Fibroblast of lung (primary cell): Measurements from ENCODE around the gene PID1. TPM values are rescaled to one million over a fixed set of nuclear protein-coding genes. Genes with fewer than 3 reads are reported as not detected.

ENCODE experiments used
- DNase-seq, 2 donors: peaks; one replicate each; pipeline versions ENCODE4 v3.0.0 to v3.0.0-alpha.2; 2010; ENCODE audit warnings: low read depth in 2 of 2
- H2AFZ ChIP-seq: 2 replicates; pipeline ENCODE4 v1.5.1; 2012; ENCODE audit warnings: low read length, control low read depth, inconsistent platforms
- H3K27ac ChIP-seq: 2 replicates; pipeline ENCODE4 v1.5.1; 2011; ENCODE audit warnings: low read length, control low read depth; ENCODE audit not compliant: insufficient read depth
- H3K27me3 ChIP-seq: 2 replicates; pipeline ENCODE4 v1.5.1; 2011; ENCODE audit warnings: mild to moderate bottlenecking, low read length; ENCODE audit not compliant: control insufficient read depth, insufficient read depth
- H3K36me3 ChIP-seq: 2 replicates; pipeline ENCODE4 v1.5.1; 2011; ENCODE audit warnings: low read length; ENCODE audit not compliant: control insufficient read depth, insufficient read depth
- H3K4me1 ChIP-seq: 2 replicates; pipeline ENCODE4 v1.5.1; 2011; ENCODE audit warnings: low read length; ENCODE audit not compliant: control insufficient read depth, insufficient read depth; ENCODE audit errors: extremely low read depth
- H3K4me2 ChIP-seq: 2 replicates; pipeline ENCODE4 v1.5.1; 2011; ENCODE audit warnings: low read length, control low read depth; ENCODE audit not compliant: insufficient read depth; ENCODE audit errors: extremely low read depth
- H3K4me3 ChIP-seq, 4 experiments: fragments of 200-600 bp in 1 of 4; sonication (generic) in 1 of 4; replicated peaks in 1 of 4; 2 replicates each; pipeline ENCODE4 v1.5.1; 2011 to 2016; ENCODE audit warnings: low read length in 4 of 4, low read depth in 3 of 4, mild to moderate bottlenecking in 3 of 4, control low read depth in 2 of 4, inconsistent platforms in 1 of 4, mixed read lengths in 1 of 4; ENCODE audit not compliant: insufficient read depth in 1 of 4; ENCODE audit errors: control extremely low read depth in 1 of 4
- H3K79me2 ChIP-seq: 2 replicates; pipeline ENCODE4 v1.5.1; 2012; ENCODE audit warnings: mild to moderate bottlenecking, low read length, inconsistent platforms; ENCODE audit not compliant: control insufficient read depth, insufficient read depth
- H3K9ac ChIP-seq: 2 replicates; pipeline ENCODE4 v1.5.1; 2011; ENCODE audit warnings: mild to moderate bottlenecking, low read length, control low read depth; ENCODE audit not compliant: insufficient read depth
- H3K9me3 ChIP-seq: 2 replicates; pipeline ENCODE4 v1.5.1; 2012; ENCODE audit warnings: low read depth, low read length; ENCODE audit not compliant: control insufficient read depth, insufficient read depth
- H4K20me1 ChIP-seq: 2 replicates; pipeline ENCODE4 v1.5.1; 2011; ENCODE audit warnings: low read length; ENCODE audit not compliant: control insufficient read depth, insufficient read depth; ENCODE audit errors: extremely low read depth
- CTCF ChIP-seq, 2 donors: IDR thresholded peaks in 1 of 2; conservative IDR thresholded peaks in 1 of 2; 1 replicate in 1 of 2; 2 replicates in 1 of 2; pipeline ENCODE4 v1.5.1; 2011 to 2012; ENCODE audit warnings: low read length in 2 of 2, control low read depth in 1 of 2, inconsistent platforms in 1 of 2, low read depth in 1 of 2, mild to moderate bottlenecking in 1 of 2
- EZH2 ChIP-seq: IDR thresholded peaks from 2 replicates; pipeline ENCODE4 v1.5.1; 2012; ENCODE audit warnings: low read length, control low read depth, mild to moderate bottlenecking; ENCODE audit errors: missing control alignments
- polyA plus RNA-seq, 2 donors: library from polyadenylated mRNA; depleted of rRNA in 1 of 2; stranded (reverse) in 1 of 2; unstranded in 1 of 2; fragments of >200 nt; gene quantifications; 2 replicates each; pipeline ENCODE4 v1.2.1, GENCODE V29; 2011 to 2012; ENCODE audit warnings: missing spikeins in 1 of 2
- total RNA-seq: library from RNA; depleted of rRNA; stranded (reverse); fragments of >200 nt; gene quantifications from 2 replicates; pipeline ENCODE4 v1.2.1, GENCODE V29; 2014

PID1 gene
- total and polyA plus RNA-seq, 2 donors (not counting 1 experiment from before 2014, with no cell fraction given): 15.7 to 29.6 TPM

- Histone ChIP-seq H3K9ac (no peak overlapping the region), H4K20me1 (no peaks in the 10 kb centered on the region)
Measured at GRCh38 chr2:229126066-229126465, 145.0 kb downstream of the PID1 start.

GRCh38 chr2:229124136-229124535, 147.0 kb downstream of the PID1 start:
- no peaks in the 10 kb centered on the region for H3K79me2 ChIP-seq
- DNase-seq: no peak
- no peak overlapping the region for H3K27ac ChIP-seq
- no peaks in the 10 kb centered on the region for H4K20me1 ChIP-seq
- H3K4me2 ChIP-seq: no peak overlapping the region
- TF ChIP-seq CTCF (conservative IDR thresholded peaks at IDR 0.05 in 1 of 2, IDR thresholded peaks at IDR 0.05 in 1 of 2; ENCODE audit: low read depth in 1 of 2, low read length in 2 of 2) (no peak), EZH2 (no peak)
- no peaks in the 10 kb centered on the region for H3K4me1 ChIP-seq
- no peaks in the 10 kb centered on the region for H3K9me3 ChIP-seq
- no peak overlapping the region for H3K9ac ChIP-seq
- no peak overlapping the region for H3K4me3 ChIP-seq
- no peaks in the 10 kb centered on the region for H3K27me3 ChIP-seq
- no peaks in the 10 kb centered on the region for H3K36me3 ChIP-seq
- no peak overlapping the region for H2AFZ ChIP-seq

More at GRCh38 chr2:229126066-229126465, 145.0 kb downstream of the PID1 start:
- Histone ChIP-seq H3K4me1 (peaks cover 2% of the 10 kb centered on the region), H3K36me3 (no peaks in the 10 kb centered on the region), H2AFZ (no peak overlapping the region), H3K4me3 (no peak overlapping the region), H3K4me2 (no peak overlapping the region), H3K27ac (no peak overlapping the region), H3K27me3 (no peaks in the 10 kb centered on the region), H3K9me3 (no peaks in the 10 kb centered on the region), H3K79me2 (no peaks in the 10 kb centered on the region)
- TF ChIP-seq EZH2 (no peak), CTCF (conservative IDR thresholded peaks at IDR 0.05 in 1 of 2, IDR thresholded peaks at IDR 0.05 in 1 of 2; ENCODE audit: low read depth in 1 of 2, low read length in 2 of 2) (no peak)
- DNase-seq: no peak

GRCh38 chr2:229118927-229119326, 152.2 kb downstream of the PID1 start:
- no peak for TF ChIP-seq CTCF (conservative IDR thresholded peaks at IDR 0.05 in 1 of 2, IDR thresholded peaks at IDR 0.05 in 1 of 2; ENCODE audit: low read depth in 1 of 2, low read length in 2 of 2)
- no peak for TF ChIP-seq EZH2
- no peaks in the 10 kb centered on the region for H4K20me1 ChIP-seq
- H3K27me3 ChIP-seq: no peaks in the 10 kb centered on the region
- no peak overlapping the region for H3K4me2 ChIP-seq
- no peak overlapping the region for H3K9ac ChIP-seq
- H3K79me2 ChIP-seq: no peaks in the 10 kb centered on the region
- H3K9me3 ChIP-seq: no peaks in the 10 kb centered on the region
- H3K4me1 ChIP-seq: no peaks in the 10 kb centered on the region
- H3K27ac ChIP-seq: no peak overlapping the region
- H2AFZ ChIP-seq: no peak overlapping the region
- H3K4me3 ChIP-seq: no peak overlapping the region
- H3K36me3 ChIP-seq: no peaks in the 10 kb centered on the region
- DNase-seq: no peak
